CD14-positive monocyte (primary cell): Measurements from ENCODE around the gene NEK2. TPM values are rescaled to one million over a fixed set of nuclear protein-coding genes. Genes with fewer than 3 reads are reported as not detected.
A peak's percentile ranks its signal among the peaks of the same experiment; 100 is the strongest.

ENCODE experiments used
- DNase-seq, 3 donors: peaks; one replicate each; pipeline ENCODE4 v3.0.0-alpha.2; 2011 to 2022
- H2AFZ ChIP-seq: 2 replicates; pipeline ENCODE4 v1.6.0; 2012; ENCODE audit warnings: mild to moderate bottlenecking, low read depth, low read length, inconsistent platforms; ENCODE audit not compliant: insufficient read depth, poor library complexity, severe bottlenecking
- H3K27ac ChIP-seq, 2 donors: 1 replicate in 1 of 2; 2 replicates in 1 of 2; pipeline ENCODE4 v1.5.1; 2012 to 2013; ENCODE audit warnings: low read length in 2 of 2, control low read depth in 1 of 2, inconsistent platforms in 1 of 2, low read depth in 1 of 2, mild to moderate bottlenecking in 1 of 2
- H3K27me3 ChIP-seq, 2 donors: one replicate each; pipeline versions ENCODE4 v1.6.0 to v1.6.1; 2011 to 2013; ENCODE audit warnings: low read length in 2 of 2; ENCODE audit not compliant: control insufficient read depth in 2 of 2, insufficient read depth in 2 of 2
- H3K36me3 ChIP-seq, 2 donors: replicated peaks in 1 of 2; 1 replicate in 1 of 2; 2 replicates in 1 of 2; pipeline versions ENCODE4 v1.5.1 to v1.6.1; 2012 to 2013; ENCODE audit warnings: low read length in 2 of 2, control low read depth in 1 of 2, inconsistent platforms in 1 of 2, mild to moderate bottlenecking in 1 of 2; ENCODE audit not compliant: insufficient read depth in 2 of 2, control insufficient read depth in 1 of 2
- H3K4me1 ChIP-seq, 2 donors: 1 replicate in 1 of 2; 2 replicates in 1 of 2; pipeline versions ENCODE4 v1.5.1 to v1.6.1; 2012 to 2013; ENCODE audit warnings: low read length in 2 of 2, control low read depth in 1 of 2, inconsistent platforms in 1 of 2, mild to moderate bottlenecking in 1 of 2, moderate library complexity in 1 of 2; ENCODE audit not compliant: insufficient read depth in 2 of 2, control insufficient read depth in 1 of 2
- H3K4me2 ChIP-seq: replicated peaks from 2 replicates; pipeline ENCODE3; 2012; ENCODE audit warnings: low read length, moderate library complexity, mild to moderate bottlenecking; ENCODE audit not compliant: poor library complexity, severe bottlenecking; ENCODE audit errors: extremely low read depth
- H3K4me3 ChIP-seq, 3 experiments: fragments of 200-600 bp in 1 of 3; sonication (generic) in 1 of 3; replicated peaks in 1 of 3; 1 replicate in 2 of 3; 2 replicates in 1 of 3; pipeline ENCODE4 v1.5.1; 2011 to 2013; ENCODE audit warnings: low read length in 3 of 3, mild to moderate bottlenecking in 3 of 3, control low read depth in 2 of 3, low read depth in 2 of 3, inconsistent platforms in 1 of 3, moderate library complexity in 1 of 3
- H3K79me2 ChIP-seq: 2 replicates; pipeline ENCODE4 v1.6.0; 2012; ENCODE audit warnings: mild to moderate bottlenecking, control low read depth, inconsistent platforms, low read length, moderate library complexity; ENCODE audit not compliant: insufficient read depth
- H3K9ac ChIP-seq: 2 replicates; pipeline ENCODE4 v1.6.0; 2017; ENCODE audit warnings: low read length, mild to moderate bottlenecking; ENCODE audit not compliant: insufficient read depth, poor library complexity, severe bottlenecking
- H3K9me3 ChIP-seq, 2 donors: replicated peaks in 1 of 2; 1 replicate in 1 of 2; 2 replicates in 1 of 2; pipeline versions ENCODE4 v1.5.1 to v1.6.1; 2012 to 2013; ENCODE audit warnings: low read length in 2 of 2, control low read depth in 1 of 2; ENCODE audit not compliant: control insufficient read depth in 1 of 2, insufficient read depth in 1 of 2
- H4K20me1 ChIP-seq: 2 replicates; pipeline ENCODE4 v1.6.0; 2012; ENCODE audit warnings: mild to moderate bottlenecking, low read length, control low read depth, moderate library complexity; ENCODE audit not compliant: insufficient read depth
- H3K27ac Mint-ChIP-seq, 7 donors: one replicate each; pipeline ENCODE4 v1.8.0; 2020; ENCODE audit warnings: mild to moderate bottlenecking in 7 of 7, mixed read lengths in 7 of 7, moderate library complexity in 6 of 7, inconsistent platforms in 2 of 7
- H3K27me3 Mint-ChIP-seq, 3 donors: one replicate each; pipeline ENCODE4 v1.8.0; 2021 to 2022; ENCODE audit warnings: low read depth in 3 of 3, mild to moderate bottlenecking in 3 of 3, mixed read lengths in 3 of 3, moderate library complexity in 3 of 3, inconsistent platforms in 1 of 3
- H3K36me3 Mint-ChIP-seq, 2 donors: one replicate each; pipeline ENCODE4 v1.8.0; 2020; ENCODE audit warnings: mixed read lengths in 2 of 2, inconsistent platforms in 1 of 2, mild to moderate bottlenecking in 1 of 2
- H3K4me1 Mint-ChIP-seq: one replicate; pipeline ENCODE4 v1.8.0; 2020; ENCODE audit warnings: mild to moderate bottlenecking, mixed read lengths
- H3K4me3 Mint-ChIP-seq, 2 donors: one replicate each; pipeline ENCODE4 v1.8.0; 2020; ENCODE audit warnings: mild to moderate bottlenecking in 2 of 2, mixed read lengths in 2 of 2, moderate library complexity in 1 of 2
- H3K9me3 Mint-ChIP-seq, 7 donors: one replicate each; pipeline ENCODE4 v1.8.0; 2020 to 2022; ENCODE audit warnings: mixed read lengths in 7 of 7, mild to moderate bottlenecking in 6 of 7, moderate library complexity in 6 of 7, inconsistent platforms in 2 of 7
- WGBS: methylation state at CpG from one replicate; pipeline ENCODE4 v1.1.5; 2013; ENCODE audit warnings: missing lambda C conversion rate; ENCODE audit not compliant: insufficient coverage; 5-methylcytosine and 5-hydroxymethylcytosine counted together
- intact Hi-C, 2 donors: fragments of 100-400 bp; cut with micrococcal nuclease; formaldehyde crosslinking; loops; one replicate each; pipeline versions ENCODE4 v1.15.0 to v1.15.1; 2023
- polyA plus RNA-seq, 3 donors: library from polyadenylated mRNA; depleted of rRNA in 1 of 3; unstranded in 2 of 3; stranded (reverse) in 1 of 3; fragments of 300-500 nt in 2 of 3; fragments of >200 nt in 1 of 3; fragmentation: Illumina TruSeq in 2 of 3; gene quantifications; 1 replicate in 2 of 3; 2 replicates in 1 of 3; pipeline ENCODE4 v1.2.3, GENCODE V29; 2012 to 2021
- TF ChIP-seq, protein P1 (sequence below): fragments of 200-600 bp; IDR thresholded peaks from one replicate; pipeline ENCODE4 v1.8.0; 2022; ENCODE audit warnings: antibody characterized with exemption, mild to moderate bottlenecking

The NEK2 gene
- polyA plus RNA-seq, 3 donors, result not detected

DNA sequence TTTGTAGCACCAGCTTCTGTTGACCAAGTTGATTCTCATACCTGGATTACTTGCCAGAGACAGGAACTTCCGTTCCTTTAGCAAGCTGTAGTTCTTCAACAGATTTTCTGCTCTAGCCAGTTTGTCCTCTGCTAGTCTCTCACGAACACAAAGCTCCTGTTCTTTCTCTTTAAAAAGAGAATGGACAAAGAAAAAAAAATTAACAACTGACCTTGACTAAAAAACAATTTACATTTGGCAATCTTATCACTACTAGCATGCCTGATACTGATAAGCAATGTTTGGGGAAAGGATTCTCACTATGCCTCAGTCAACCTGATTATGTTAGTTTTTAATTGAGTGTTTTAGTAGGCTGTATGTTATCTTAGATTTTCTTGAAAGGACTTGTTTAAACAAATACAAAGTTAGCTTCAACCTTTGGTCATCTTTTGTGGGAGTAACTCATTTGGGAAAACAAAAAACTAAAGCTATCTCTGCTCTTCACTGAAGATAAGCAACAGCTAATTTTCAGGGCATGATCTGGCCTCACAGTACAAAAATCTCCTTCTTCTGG lies 8.3 kb downstream of the NEK2 start:
- Mint-ChIP-seq H3K4me3 (no peak overlapping the region), H3K27me3 (peaks cover 0 to 2% (median 0%) of the 10 kb centered on the region in 3 donors), H3K4me1 (no peaks in the 10 kb centered on the region), H3K9me3 (no peaks in the 10 kb centered on the region), H3K27ac (no peak overlapping the region), H3K36me3 (peaks cover 70 to 83% of the 10 kb centered on the region in 2 donors)
- H3K27ac ChIP-seq, result peak overlapping the region in 1 of 2 donors; percentile 27
- H3K4me1 ChIP-seq, result no peaks in the 10 kb centered on the region
- no peak overlapping the region for H3K4me2 ChIP-seq
- WGBS, result no CpG with 5 or more reads among the region's 2 CpGs
- no peaks in the 10 kb centered on the region for H3K9me3 ChIP-seq
- H3K27me3 ChIP-seq, result no peaks in the 10 kb centered on the region
- H2AFZ ChIP-seq, result no peak overlapping the region
- peaks cover 4% of the 10 kb centered on the region for H3K79me2 ChIP-seq
- peaks cover 61 to 98% of the 10 kb centered on the region in 2 donors for H3K36me3 ChIP-seq
- H3K4me3 ChIP-seq, result no peak overlapping the region
- TF ChIP-seq, protein P1, sequence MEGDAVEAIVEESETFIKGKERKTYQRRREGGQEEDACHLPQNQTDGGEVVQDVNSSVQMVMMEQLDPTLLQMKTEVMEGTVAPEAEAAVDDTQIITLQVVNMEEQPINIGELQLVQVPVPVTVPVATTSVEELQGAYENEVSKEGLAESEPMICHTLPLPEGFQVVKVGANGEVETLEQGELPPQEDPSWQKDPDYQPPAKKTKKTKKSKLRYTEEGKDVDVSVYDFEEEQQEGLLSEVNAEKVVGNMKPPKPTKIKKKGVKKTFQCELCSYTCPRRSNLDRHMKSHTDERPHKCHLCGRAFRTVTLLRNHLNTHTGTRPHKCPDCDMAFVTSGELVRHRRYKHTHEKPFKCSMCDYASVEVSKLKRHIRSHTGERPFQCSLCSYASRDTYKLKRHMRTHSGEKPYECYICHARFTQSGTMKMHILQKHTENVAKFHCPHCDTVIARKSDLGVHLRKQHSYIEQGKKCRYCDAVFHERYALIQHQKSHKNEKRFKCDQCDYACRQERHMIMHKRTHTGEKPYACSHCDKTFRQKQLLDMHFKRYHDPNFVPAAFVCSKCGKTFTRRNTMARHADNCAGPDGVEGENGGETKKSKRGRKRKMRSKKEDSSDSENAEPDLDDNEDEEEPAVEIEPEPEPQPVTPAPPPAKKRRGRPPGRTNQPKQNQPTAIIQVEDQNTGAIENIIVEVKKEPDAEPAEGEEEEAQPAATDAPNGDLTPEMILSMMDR, result no peak
- no peaks in the 10 kb centered on the region for H4K20me1 ChIP-seq
- intact Hi-C loops, result no loop called here
- DNase-seq, result no peak
- no peak overlapping the region for H3K9ac ChIP-seq

DNA sequence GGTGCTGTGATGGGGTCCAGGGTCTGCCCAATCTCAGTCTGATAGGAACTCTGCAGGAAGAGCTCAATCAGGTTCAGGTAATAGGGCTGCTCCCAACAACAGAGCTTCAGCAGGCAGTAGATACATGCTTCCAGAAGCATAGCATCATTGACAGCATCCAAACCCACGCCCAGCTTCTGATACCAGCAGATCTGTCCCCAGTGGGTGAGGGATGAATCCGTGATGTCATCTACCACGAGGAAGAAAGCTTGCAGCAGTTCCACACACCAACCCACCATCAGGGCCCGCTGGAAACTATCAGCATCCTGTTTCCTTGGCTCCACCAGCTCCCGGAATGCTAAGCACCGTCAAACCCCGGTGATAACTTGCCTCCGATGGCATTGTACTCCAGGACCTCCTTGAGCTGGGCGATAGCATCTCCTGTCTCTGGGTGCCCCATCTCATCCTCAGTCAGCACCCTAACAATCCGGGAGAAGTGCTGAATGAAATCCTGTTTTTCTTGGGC lies 14.7 kb downstream of the NEK2 start:
- Histone ChIP-seq H3K9me3 (no peaks in the 10 kb centered on the region), H3K9ac (no peak overlapping the region), H2AFZ (no peak overlapping the region), H3K4me3 (no peak overlapping the region), H3K27ac (no peak overlapping the region), H3K4me2 (no peak overlapping the region), H3K79me2 (no peaks in the 10 kb centered on the region), H3K36me3 (peaks cover 17 to 55% of the 10 kb centered on the region in 2 donors), H3K4me1 (no peaks in the 10 kb centered on the region), H3K27me3 (no peaks in the 10 kb centered on the region), H4K20me1 (no peaks in the 10 kb centered on the region)
- Mint-ChIP-seq H3K27me3 (no peaks in the 10 kb centered on the region), H3K4me1 (no peaks in the 10 kb centered on the region), H3K36me3 (peaks cover 37 to 50% of the 10 kb centered on the region in 2 donors), H3K4me3 (no peak overlapping the region), H3K9me3 (no peaks in the 10 kb centered on the region), H3K27ac (no peak overlapping the region)
- TF ChIP-seq, protein P1, result no peak
- no peak for DNase-seq
- WGBS, result 100% methylated on average over 6 of the region's 10 CpGs
- intact Hi-C loops, result no loop called here
